Measurements from ENCODE around the gene ARL13A.

- no peak for TF ChIP-seq EZH2 (IDR thresholded peaks at IDR 0.05; ENCODE audit: insufficient read depth, poor library complexity, severe bottlenecking)
- TF ChIP-seq EZH2phosphoT487 (IDR thresholded peaks at IDR 0.05; ENCODE audit: insufficient read depth, low read depth), result no peak
Observed at GRCh38 chrX:100969936-100970335, 428 bp downstream of the ARL13A start.
